Amniotic epithelial cell (primary cell): ENCODE data around the gene NAPA.

Experiments
- DNase-seq: peaks from one replicate; pipeline ENCODE4 v3.0.0-alpha.2; 2010; ENCODE audit warnings: low read depth

Gene NAPA

GRCh38 chr19:47499863-47500830 is 14.7 kb downstream of the NAPA start:
- no peak for DNase-seq

GRCh38 chr19:47499371-47499770 is 15.5 kb downstream of the NAPA start:
- no peak for DNase-seq

GRCh38 chr19:47498561-47498960 is 16.3 kb downstream of the NAPA start:
- DNase-seq = no peak

- no peak for DNase-seq
Observed at GRCh38 chr19:47497821-47498520, 16.9 kb downstream of the NAPA start.

- no peak for DNase-seq
Observed at GRCh38 chr19:47497050-47497766, 17.7 kb downstream of the NAPA start.

- no peak for DNase-seq
Observed at GRCh38 chr19:47495478-47496372, 19.1 kb downstream of the NAPA start.

- DNase-seq = no peak
Observed at GRCh38 chr19:47494729-47495128, 20.1 kb downstream of the NAPA start.

GRCh38 chr19:47494211-47494547 is 20.7 kb downstream of the NAPA start:
- DNase-seq = no peak

GRCh38 chr19:47493378-47494210 is 21.3 kb downstream of the NAPA start:
- DNase-seq = no peak

GRCh38 chr19:47492571-47493377 is 22.1 kb downstream of the NAPA start:
- no peak for DNase-seq

- DNase-seq = no peak
Observed at GRCh38 chr19:47492137-47492533, 22.7 kb downstream of the NAPA start.

- no peak for DNase-seq
Observed at GRCh38 chr19:47491358-47492136, 23.3 kb downstream of the NAPA start.

GRCh38 chr19:47490847-47491246 is 24.0 kb downstream of the NAPA start:
- DNase-seq = no peak

GRCh38 chr19:47490031-47490430 is 24.8 kb downstream of the NAPA start:
- DNase-seq = no peak

GRCh38 chr19:47489072-47489914 is 25.6 kb downstream of the NAPA start:
- no peak for DNase-seq

GRCh38 chr19:47487551-47488515 is 27.0 kb downstream of the NAPA start:
- DNase-seq = no peak

- no peak for DNase-seq
Observed at GRCh38 chr19:47486900-47487299, 28.0 kb downstream of the NAPA start.
